Dermis blood vessel endothelial cell (primary cell): ENCODE measurements around the gene TRIM7. TPM values are rescaled to one million over a fixed set of nuclear protein-coding genes. Genes with fewer than 3 reads are reported as not detected.
A peak's percentile ranks its signal among the peaks of the same experiment; 100 is the strongest.
"Not testable (repeated sequence)": the region's sequence is repeated elsewhere in the genome, so short reads cannot be mapped to it uniquely, and the experiment has no call there.

Experiments
- DNase-seq: peaks from one replicate; pipeline ENCODE4 v3.0.0; 2010
- total RNA-seq: library from RNA; depleted of rRNA; stranded (reverse); fragments of >200 nt; gene quantifications from 2 replicates; pipeline ENCODE4 v1.2.3, GENCODE V29; 2014

TRIM7 gene
- total RNA-seq, 1 donor from 2014 or later: 2.7 TPM

GRCh38 chr5:181232593-181232992 lies 27.6 kb upstream of the TRIM7 start:
- no peak for DNase-seq

- DNase-seq: no peak
Observed at GRCh38 chr5:181231432-181231831, 26.4 kb upstream of the TRIM7 start.

GRCh38 chr5:181230551-181230950 lies 25.6 kb upstream of the TRIM7 start:
- no peak for DNase-seq

- no peak for DNase-seq
Observed at GRCh38 chr5:181229996-181230395, 25.0 kb upstream of the TRIM7 start.

- no peak for DNase-seq
Observed at GRCh38 chr5:181224390-181225229, 19.6 kb upstream of the TRIM7 start.

GRCh38 chr5:181223729-181224389 lies 18.9 kb upstream of the TRIM7 start:
- DNase-seq: peak; percentile 65

GRCh38 chr5:181223058-181223728 lies 18.2 kb upstream of the TRIM7 start, which contains the start of gene TRIM41:
TRIM41 (plus strand) TSS chr5:181223281; CDS start chr5:181224000, 719 bp downstream.
- DNase-seq: peak; percentile 99

- no peak for DNase-seq
Observed at GRCh38 chr5:181222630-181223057, 17.6 kb upstream of the TRIM7 start.

GRCh38 chr5:181221792-181222629 lies 17.0 kb upstream of the TRIM7 start:
- peak; percentile 94 for DNase-seq

- DNase-seq: no peak
Observed at GRCh38 chr5:181221105-181221791, 16.3 kb upstream of the TRIM7 start.

- no peak for DNase-seq
Observed at GRCh38 chr5:181220178-181220515, 15.2 kb upstream of the TRIM7 start.

- DNase-seq: no peak
Observed at GRCh38 chr5:181219262-181220177, 14.5 kb upstream of the TRIM7 start.

- DNase-seq: peak; percentile 27
Observed at GRCh38 chr5:181218795-181219124, 13.8 kb upstream of the TRIM7 start.

GRCh38 chr5:181217803-181218062 lies 12.7 kb upstream of the TRIM7 start:
- DNase-seq: no peak

GRCh38 chr5:181217111-181217802 lies 12.3 kb upstream of the TRIM7 start:
- peak; percentile 56 for DNase-seq

- no peak for DNase-seq
Observed at GRCh38 chr5:181215997-181216989, 11.3 kb upstream of the TRIM7 start.

GRCh38 chr5:181214249-181214648 lies 9.3 kb upstream of the TRIM7 start:
- not testable (repeated sequence) for DNase-seq

GRCh38 chr5:181212934-181213333 lies 7.9 kb upstream of the TRIM7 start:
- DNase-seq: no peak

GRCh38 chr5:181212080-181212479 lies 7.1 kb upstream of the TRIM7 start:
- DNase-seq: no peak
